SK-N-SH treated with all-trans-retinoic acid at 6 μM for 48 hours (cell line): ENCODE measurements around the gene SIM2.

ENCODE experiments used
- ARNTL ChIP-seq: fragments of 450-650 bp; formaldehyde crosslinking; IDR thresholded peaks from 2 replicates; pipeline ENCODE4 v1.5.0; 2020; ENCODE audit warnings: low read depth, mild to moderate bottlenecking, moderate library complexity, borderline replicate concordance
- CREB5 ChIP-seq: fragments of 250-450 bp; sonication (Bioruptor Pico); IDR thresholded peaks from 2 replicates; pipeline ENCODE4 v1.5.1; 2020; ENCODE audit warnings: low read depth, mild to moderate bottlenecking, moderate library complexity
- PATZ1 ChIP-seq: fragments of 250-450 bp; sonication (Bioruptor Pico); IDR thresholded peaks from 2 replicates; pipeline ENCODE4 v1.8.0; 2020; ENCODE audit warnings: mild to moderate bottlenecking, moderate library complexity, borderline replicate concordance
- TOX ChIP-seq: fragments of 250-450 bp; sonication (Bioruptor Pico); IDR thresholded peaks from 2 replicates; pipeline ENCODE4 v1.8.0; 2021; ENCODE audit warnings: mild to moderate bottlenecking, moderate library complexity, borderline replicate concordance
- ZNF565 ChIP-seq: fragments of 450-650 bp; formaldehyde crosslinking; conservative IDR thresholded peaks from 2 replicates; pipeline ENCODE4 v1.5.0; 2020; ENCODE audit warnings: low read depth, mild to moderate bottlenecking, moderate library complexity

GRCh38 chr21:36654796-36655325, 44.1 kb upstream of the SIM2 start:
- TF ChIP-seq ARNTL (CRISPR knock-in tag) (no peak), PATZ1 (CRISPR knock-in tag) (no peak), ZNF565 (CRISPR knock-in tag) (no peak), TOX (no peak), CREB5 (no peak)
